Neural cell (in vitro differentiated cells): Measurements from ENCODE around the gene PTCH2. TPM values are rescaled to one million over a fixed set of nuclear protein-coding genes. Genes with fewer than 3 reads are reported as not detected.

Experiments used
- H2AFZ ChIP-seq: fragments of 200-600, 300-800 bp; sonication (generic), shearing (Covaris generic); 2 replicates; pipeline ENCODE4 v1.6.0; 2014; ENCODE audit warnings: low read depth, mild to moderate bottlenecking, antibody characterized with exemption, low read length, moderate library complexity
- H3F3A ChIP-seq: fragments of 200-600 bp; shearing (Covaris generic); 2 replicates; pipeline ENCODE4 v1.6.1; 2016; ENCODE audit warnings: mild to moderate bottlenecking, moderate library complexity, mixed read lengths, antibody characterized with exemption, low read length; ENCODE audit not compliant: insufficient read depth, poor library complexity, severe bottlenecking
- H3K27ac ChIP-seq: fragments of 200-600, 300-800 bp; sonication (generic), shearing (Covaris generic); 2 replicates; pipeline ENCODE4 v1.5.1; 2014; ENCODE audit warnings: mild to moderate bottlenecking, low read length, moderate library complexity
- H3K27me3 ChIP-seq: fragments of 300-800, 200-600 bp; sonication (generic), shearing (Covaris generic); 2 replicates; pipeline ENCODE4 v1.6.0; 2014; ENCODE audit warnings: mild to moderate bottlenecking, low read depth, low read length, moderate library complexity; ENCODE audit not compliant: insufficient read depth
- H3K36me3 ChIP-seq: fragments of 300-800, 200-600 bp; sonication (generic), shearing (Covaris generic); 2 replicates; pipeline ENCODE4 v1.5.1; 2014; ENCODE audit warnings: mild to moderate bottlenecking, antibody characterized with exemption, low read length, moderate library complexity; ENCODE audit not compliant: insufficient read depth
- H3K4me2 ChIP-seq: fragments of 300-800, 200-600 bp; sonication (generic), shearing (Covaris generic); 2 replicates; pipeline ENCODE4 v1.6.0; 2014; ENCODE audit warnings: mild to moderate bottlenecking, low read length
- H3K4me3 ChIP-seq: fragments of 300-800, 200-600 bp; sonication (generic), shearing (Covaris generic); 2 replicates; pipeline ENCODE4 v1.5.1; 2014; ENCODE audit warnings: mild to moderate bottlenecking, low read length, moderate library complexity
- H3K79me2 ChIP-seq: fragments of 200-600 bp; shearing (Covaris generic); replicated peaks from 2 replicates; pipeline ENCODE4 v1.6.0; 2014; ENCODE audit warnings: mild to moderate bottlenecking, low read length, moderate library complexity; ENCODE audit not compliant: insufficient read depth
- H3K9ac ChIP-seq: fragments of 300-800, 200-600 bp; sonication (generic), shearing (Covaris generic); 2 replicates; pipeline ENCODE4 v1.6.1; 2016; ENCODE audit warnings: mild to moderate bottlenecking, low read length, mixed read lengths
- H3K9me2 ChIP-seq: fragments of 200-600 bp; shearing (Covaris generic); 2 replicates; pipeline ENCODE4 v1.6.1; 2016; ENCODE audit warnings: mild to moderate bottlenecking, low read length, mixed read lengths; ENCODE audit not compliant: insufficient read depth
- H3K9me3 ChIP-seq: fragments of 200-600, 300-800 bp; sonication (generic), shearing (Covaris generic); 2 replicates; pipeline ENCODE4 v1.6.1; 2016; ENCODE audit warnings: mild to moderate bottlenecking, mixed run types, low read length, moderate library complexity, mixed read lengths
- H4K20me1 ChIP-seq: fragments of 200-600 bp; shearing (Covaris generic); 2 replicates; pipeline ENCODE4 v1.6.1; 2016; ENCODE audit warnings: mild to moderate bottlenecking, mixed run types; ENCODE audit not compliant: insufficient read depth
- CTCF ChIP-seq: fragments of 450-650 bp; IDR thresholded peaks from 2 replicates; pipeline ENCODE4 v1.5.1; 2014; ENCODE audit warnings: antibody characterized with exemption, mild to moderate bottlenecking, moderate library complexity; ENCODE audit not compliant: poor library complexity, severe bottlenecking
- EP300 ChIP-seq: fragments of 450-650 bp; conservative IDR thresholded peaks from 2 replicates; pipeline ENCODE4 v1.6.1; 2014; ENCODE audit warnings: antibody characterized with exemption, mild to moderate bottlenecking, moderate library complexity; ENCODE audit not compliant: poor library complexity, severe bottlenecking
- EZH2 ChIP-seq: fragments of 200-600, 300-800 bp; shearing (Covaris generic), sonication (generic); IDR thresholded peaks from 2 replicates; pipeline ENCODE4 v1.6.1; 2014; ENCODE audit warnings: antibody characterized with exemption, low read length, borderline replicate concordance, mild to moderate bottlenecking; ENCODE audit not compliant: insufficient read depth, poor library complexity, severe bottlenecking
- MXI1 ChIP-seq: fragments of 450-650 bp; conservative IDR thresholded peaks from 2 replicates; pipeline ENCODE4 v1.6.1; 2014; ENCODE audit warnings: antibody characterized with exemption, mild to moderate bottlenecking; ENCODE audit not compliant: poor library complexity, severe bottlenecking
- POLR2AphosphoS5 ChIP-seq: IDR thresholded peaks from 2 replicates; pipeline ENCODE4 v1.6.1; 2012
- RAD21 ChIP-seq: fragments of 450-650 bp; conservative IDR thresholded peaks from 2 replicates; pipeline ENCODE4 v1.6.1; 2014; ENCODE audit warnings: antibody characterized with exemption, mild to moderate bottlenecking, moderate library complexity
- REST ChIP-seq: IDR thresholded peaks from 2 replicates; pipeline ENCODE4 v1.6.1; 2012; ENCODE audit warnings: borderline replicate concordance
- SMC3 ChIP-seq: fragments of 450-650 bp; conservative IDR thresholded peaks from 2 replicates; pipeline ENCODE4 v1.6.1; 2014; ENCODE audit warnings: antibody characterized with exemption, mild to moderate bottlenecking, moderate library complexity; ENCODE audit not compliant: poor library complexity
- TAF1 ChIP-seq: IDR thresholded peaks from 2 replicates; pipeline ENCODE4 v1.6.1; 2012; ENCODE audit warnings: low read depth
- polyA plus RNA-seq: library from polyadenylated mRNA; depleted of rRNA; stranded (reverse); fragments of >200 nt; gene quantifications from 2 replicates; pipeline ENCODE4 v1.2.3, GENCODE V29; 2014

The PTCH2 gene
- polyA plus RNA-seq, 1 donor from 2014 or later: 1.3 TPM

- Histone ChIP-seq H3K9ac (no peak overlapping the region), H3K79me2 (no peaks in the 10 kb centered on the region), H4K20me1 (no peaks in the 10 kb centered on the region), H3K36me3 (no peaks in the 10 kb centered on the region), H3K4me3 (no peak overlapping the region), H3K9me2 (no peaks in the 10 kb centered on the region), H3K9me3 (no peaks in the 10 kb centered on the region), H3K27me3 (no peaks in the 10 kb centered on the region), H2AFZ (no peak overlapping the region), H3K4me2 (no peak overlapping the region), H3K27ac (no peak overlapping the region), H3F3A (no peaks in the 10 kb centered on the region)
- no peak for TF ChIP-seq POLR2AphosphoS5
- TF ChIP-seq EZH2: no peak
- no peak for TF ChIP-seq SMC3
- no peak for TF ChIP-seq EP300
- TF ChIP-seq RAD21: no peak
- no peak for TF ChIP-seq CTCF
- no peak for TF ChIP-seq REST
- TF ChIP-seq TAF1: no peak
Measured at GRCh38 chr1:44810101-44810761, 32.8 kb downstream of the PTCH2 start.

- H3K4me3 ChIP-seq: no peak overlapping the region
- H3K9me3 ChIP-seq: no peaks in the 10 kb centered on the region
- no peaks in the 10 kb centered on the region for H3K27me3 ChIP-seq
- no peak overlapping the region for H3K9ac ChIP-seq
- no peak for TF ChIP-seq EP300
- no peak for TF ChIP-seq REST
- no peak for TF ChIP-seq CTCF
- TF ChIP-seq TAF1: no peak
- no peak for TF ChIP-seq SMC3
- TF ChIP-seq POLR2AphosphoS5: no peak
- no peak for TF ChIP-seq MXI1
- no peak for TF ChIP-seq RAD21
- no peaks in the 10 kb centered on the region for H3K36me3 ChIP-seq
- no peaks in the 10 kb centered on the region for H3K79me2 ChIP-seq
- no peak overlapping the region for H2AFZ ChIP-seq
- no peak overlapping the region for H3K4me2 ChIP-seq
- no peaks in the 10 kb centered on the region for H3K9me2 ChIP-seq
- no peaks in the 10 kb centered on the region for H3F3A ChIP-seq
- H3K27ac ChIP-seq: no peak overlapping the region
- no peaks in the 10 kb centered on the region for H4K20me1 ChIP-seq
Measured at GRCh38 chr1:44808938-44809917, 33.8 kb downstream of the PTCH2 start.
